ENCODE results near the gene LMCD1. TPM values are rescaled to one million over a fixed set of nuclear protein-coding genes. Genes with fewer than 3 reads are reported as not detected.

LMCD1 gene
- polyA plus RNA-seq, 3 donors from 2014 or later, result 0.24 TPM; not detected in 2

- no peak overlapping the region for H3K4me3 Mint-ChIP-seq
- peaks cover 4 to 5% (median 4%) of the 10 kb centered on the region in 3 donors for H3K27me3 Mint-ChIP-seq (ENCODE audit: low read depth in 3 of 3)
- H3K9me3 Mint-ChIP-seq, result no peaks in the 10 kb centered on the region
- H3K36me3 Mint-ChIP-seq, result no peaks in the 10 kb centered on the region
- DNase-seq, result no peak
- H3K4me1 Mint-ChIP-seq, result peaks cover 8 to 10% of the 10 kb centered on the region in 2 donors
- H3K27ac Mint-ChIP-seq, result no peak overlapping the region
Measured at GRCh38 chr3:8488411-8488810, 13.2 kb upstream of the LMCD1 start.

DNA sequence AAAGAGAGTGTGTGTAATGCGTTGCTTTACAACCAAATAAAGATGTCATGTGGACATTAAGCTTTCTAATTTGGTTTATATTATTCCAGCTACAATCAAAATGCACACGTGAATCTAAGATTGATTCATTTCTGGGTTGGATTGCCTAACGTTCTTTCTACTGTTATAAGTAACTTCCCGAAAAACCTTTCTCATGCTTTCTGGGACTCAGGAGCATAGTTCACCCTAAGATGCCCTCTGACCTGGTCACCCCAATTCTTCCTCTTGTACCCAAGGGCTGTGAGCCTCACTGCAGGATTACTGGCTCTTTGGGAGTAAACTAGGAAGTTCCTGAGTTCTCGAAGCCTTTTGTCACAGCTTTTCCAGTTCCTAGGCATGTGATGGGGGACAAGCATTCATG is 12.7 kb upstream of the LMCD1 start:
- Mint-ChIP-seq H3K9me3 (no peaks in the 10 kb centered on the region), H3K27ac (no peak overlapping the region), H3K4me3 (no peak overlapping the region), H3K4me1 (peaks cover 8 to 15% of the 10 kb centered on the region in 2 donors), H3K36me3 (no peaks in the 10 kb centered on the region), H3K27me3 (ENCODE audit: low read depth in 3 of 3) (peaks cover 4 to 8% (median 4%) of the 10 kb centered on the region in 3 donors)
- no peak for DNase-seq

DNA sequence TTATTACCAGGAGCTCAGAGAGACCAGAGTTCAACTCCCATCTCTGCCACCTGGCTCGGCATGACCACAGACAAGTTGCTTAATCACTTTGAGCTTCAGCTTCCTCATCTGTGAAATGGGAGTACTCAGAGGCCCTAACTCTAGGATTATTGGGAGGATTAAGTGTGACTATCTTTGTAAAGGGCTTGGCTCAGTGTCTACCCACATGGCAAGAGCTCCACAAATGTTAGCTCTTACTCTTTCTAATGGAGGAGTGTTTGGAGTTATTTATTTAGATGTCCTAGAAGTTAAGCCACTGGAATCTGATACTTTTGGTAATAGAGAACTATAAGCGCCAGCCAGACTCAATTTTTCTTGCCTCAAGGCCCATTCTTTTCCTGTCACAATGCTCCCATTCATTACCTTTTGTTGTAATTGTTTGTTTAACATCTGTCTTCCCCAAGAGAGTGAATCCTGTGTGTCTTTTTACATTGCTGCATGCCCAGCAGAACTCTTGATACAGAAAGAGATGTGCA is 12.3 kb upstream of the LMCD1 start:
- Mint-ChIP-seq H3K4me3 (no peak overlapping the region), H3K4me1 (peaks cover 8 to 16% of the 10 kb centered on the region in 2 donors), H3K27ac (no peak overlapping the region), H3K36me3 (no peaks in the 10 kb centered on the region), H3K27me3 (ENCODE audit: low read depth in 3 of 3) (peaks cover 4 to 11% (median 4%) of the 10 kb centered on the region in 3 donors), H3K9me3 (no peaks in the 10 kb centered on the region)
- DNase-seq, result no peak

DNA sequence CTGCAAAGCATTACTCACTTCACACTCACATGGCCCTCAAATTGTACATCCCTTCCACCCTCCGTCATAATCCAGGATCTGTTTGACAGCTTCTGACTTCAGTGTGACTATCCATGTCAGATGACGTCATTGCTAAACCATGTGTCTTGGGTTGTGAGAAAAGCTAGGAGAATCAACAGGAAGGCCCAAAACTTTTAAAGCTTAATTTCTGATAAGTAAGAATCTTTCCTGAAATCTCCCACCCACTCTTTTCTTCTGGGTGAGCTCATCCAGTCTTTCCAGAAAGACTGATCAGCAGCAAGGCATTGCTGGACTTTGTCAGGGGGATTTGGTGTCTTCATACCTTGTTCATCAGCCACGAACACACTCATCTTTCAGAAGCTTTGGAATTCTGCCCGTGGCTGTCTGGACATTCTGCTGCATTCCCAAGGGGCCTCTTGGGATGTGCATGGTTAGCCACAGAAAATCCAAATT is 11.5 kb upstream of the LMCD1 start:
- Mint-ChIP-seq H3K36me3 (no peaks in the 10 kb centered on the region), H3K9me3 (no peaks in the 10 kb centered on the region), H3K27me3 (ENCODE audit: low read depth in 3 of 3) (peaks cover 1 to 11% (median 4%) of the 10 kb centered on the region in 3 donors), H3K4me1 (peaks cover 8 to 16% of the 10 kb centered on the region in 2 donors), H3K27ac (no peak overlapping the region), H3K4me3 (no peak overlapping the region)
- no peak for DNase-seq

DNA sequence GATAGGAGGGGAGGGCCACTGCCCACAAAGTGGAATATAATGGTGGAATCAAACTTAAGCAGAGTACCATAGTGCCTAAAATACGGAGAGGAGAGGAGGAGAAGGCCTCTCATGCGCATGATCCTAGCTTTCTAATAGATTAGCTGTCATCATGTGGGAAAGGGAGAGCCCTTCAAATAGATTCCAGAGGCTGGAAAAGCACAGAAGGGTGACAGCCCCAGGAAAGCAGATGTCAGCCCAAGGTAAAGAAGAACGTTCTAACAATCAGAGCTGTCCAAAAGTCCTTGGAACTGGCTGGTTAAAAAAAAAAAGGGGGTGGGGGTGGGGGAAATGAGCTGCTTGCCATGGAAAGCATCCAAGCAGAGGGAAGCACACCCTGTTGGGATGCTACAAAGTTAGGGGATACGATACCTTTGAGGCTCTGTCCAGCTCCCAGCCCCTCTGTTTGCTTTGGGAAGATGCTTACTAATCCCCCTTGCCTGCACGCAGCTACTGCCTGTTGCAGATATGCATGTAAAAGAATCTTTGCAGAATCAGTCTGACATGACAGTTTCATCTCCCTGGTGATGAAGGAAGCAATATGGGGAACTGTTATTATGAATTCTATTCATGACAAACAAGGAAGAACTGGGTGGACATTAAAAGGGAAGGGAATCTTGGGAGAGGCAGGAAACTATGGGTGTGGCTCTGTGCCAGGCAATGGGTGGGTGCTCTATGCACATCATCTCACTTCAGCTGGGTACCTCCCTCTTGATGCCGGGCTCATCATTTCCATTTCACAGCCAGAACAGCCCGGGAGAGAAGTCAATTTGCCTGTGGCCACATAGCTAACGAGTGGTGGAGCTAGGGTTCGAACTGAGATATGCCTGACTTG is 10.1 kb upstream of the LMCD1 start:
- Mint-ChIP-seq H3K4me1 (peaks cover 8 to 16% of the 10 kb centered on the region in 2 donors), H3K4me3 (no peak overlapping the region), H3K27ac (no peak overlapping the region), H3K27me3 (ENCODE audit: low read depth in 3 of 3) (peaks cover 1 to 11% (median 1%) of the 10 kb centered on the region in 3 donors), H3K36me3 (no peaks in the 10 kb centered on the region), H3K9me3 (no peaks in the 10 kb centered on the region)
- no peak for DNase-seq

DNA sequence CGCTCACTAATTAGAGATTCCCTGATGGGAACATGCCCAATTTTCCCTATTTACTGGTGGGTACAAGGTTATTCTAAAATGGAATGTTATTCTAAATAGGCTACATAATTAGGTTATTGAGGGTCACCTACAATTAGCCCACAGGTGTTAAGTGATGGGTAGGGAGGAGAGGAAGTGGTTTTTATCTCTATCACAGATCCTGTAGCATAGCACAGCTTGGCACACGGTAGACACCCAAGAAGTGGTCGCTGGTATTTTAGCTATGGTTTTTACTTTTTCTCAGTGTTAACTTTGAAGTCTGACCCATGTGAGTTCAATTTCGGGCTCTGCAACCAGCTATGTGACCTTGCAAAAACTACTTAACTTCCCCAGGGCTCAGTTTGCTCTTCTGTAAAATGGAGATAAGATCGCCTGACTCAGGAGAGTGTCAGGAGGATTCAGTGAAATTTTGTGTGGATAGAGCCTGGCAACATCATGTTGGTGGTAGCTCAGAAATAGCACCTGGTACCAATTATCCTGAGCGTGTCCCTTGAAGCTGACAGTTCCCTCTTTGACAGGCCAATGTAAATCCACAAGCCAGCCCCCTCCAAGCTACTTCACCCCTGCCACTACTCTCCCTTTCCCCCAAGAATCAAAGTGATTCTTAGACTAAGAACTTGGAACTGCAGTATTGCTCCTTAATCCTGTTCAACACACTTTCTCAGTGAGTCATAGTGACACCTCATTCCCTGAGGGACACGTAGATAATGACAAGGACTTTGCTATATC is 8.7 kb upstream of the LMCD1 start:
- no peak overlapping the region for H3K27ac Mint-ChIP-seq
- H3K4me3 Mint-ChIP-seq, result no peak overlapping the region
- H3K36me3 Mint-ChIP-seq, result no peaks in the 10 kb centered on the region

GRCh38 chr3:8493744-8494143 is 7.9 kb upstream of the LMCD1 start:
- H3K9me3 Mint-ChIP-seq, result no peaks in the 10 kb centered on the region
- no peak overlapping the region for H3K27ac Mint-ChIP-seq
- peaks cover 1 to 9% (median 4%) of the 10 kb centered on the region in 3 donors for H3K27me3 Mint-ChIP-seq (ENCODE audit: low read depth in 3 of 3)
- no peak for DNase-seq
- H3K4me3 Mint-ChIP-seq, result no peak overlapping the region
- H3K36me3 Mint-ChIP-seq, result no peaks in the 10 kb centered on the region
- H3K4me1 Mint-ChIP-seq, result peaks cover 8 to 16% of the 10 kb centered on the region in 2 donors

More for the DNA sequence above, 8.7 kb upstream of the LMCD1 start:
- Mint-ChIP-seq H3K9me3 (no peaks in the 10 kb centered on the region), H3K4me1 (peaks cover 8 to 16% of the 10 kb centered on the region in 2 donors), H3K27me3 (ENCODE audit: low read depth in 3 of 3) (peaks cover 1 to 9% (median 4%) of the 10 kb centered on the region in 3 donors)
- DNase-seq, result no peak

DNA sequence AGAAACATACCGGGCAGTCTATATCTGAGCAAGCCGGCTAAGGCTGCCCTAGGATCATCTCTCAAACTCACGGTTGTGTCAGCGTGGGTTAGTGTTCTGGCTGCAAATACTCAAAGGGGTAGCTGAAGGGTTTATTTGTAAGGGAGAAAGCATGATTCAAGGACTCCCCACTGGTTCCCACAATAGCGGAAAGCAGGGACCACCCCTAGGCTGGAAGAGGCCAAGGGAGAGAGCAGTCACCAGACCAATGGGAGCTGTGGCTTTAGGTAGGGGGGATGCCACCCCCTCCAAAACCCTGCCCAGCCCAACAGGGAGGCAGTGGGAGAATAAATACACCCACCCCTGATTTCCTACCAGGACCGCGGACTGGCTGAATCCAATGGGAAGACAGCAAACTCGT is 7.3 kb upstream of the LMCD1 start:
- H3K27me3 Mint-ChIP-seq (ENCODE audit: low read depth in 3 of 3), result peaks cover 1 to 9% (median 4%) of the 10 kb centered on the region in 3 donors
- H3K4me3 Mint-ChIP-seq, result no peak overlapping the region
- H3K27ac Mint-ChIP-seq, result no peak overlapping the region
- no peaks in the 10 kb centered on the region for H3K36me3 Mint-ChIP-seq
- no peaks in the 10 kb centered on the region for H3K9me3 Mint-ChIP-seq
- peaks cover 8 to 16% of the 10 kb centered on the region in 2 donors for H3K4me1 Mint-ChIP-seq
- DNase-seq, result no peak

GRCh38 chr3:8497582-8497981 is 4.0 kb upstream of the LMCD1 start:
- Mint-ChIP-seq H3K4me1 (peaks cover 13 to 28% of the 10 kb centered on the region in 2 donors), H3K9me3 (no peaks in the 10 kb centered on the region), H3K4me3 (no peak overlapping the region), H3K27me3 (ENCODE audit: low read depth in 3 of 3) (peaks cover 0 to 12% (median 9%) of the 10 kb centered on the region in 3 donors), H3K27ac (no peak overlapping the region), H3K36me3 (no peaks in the 10 kb centered on the region)
- no peak for DNase-seq

DNA sequence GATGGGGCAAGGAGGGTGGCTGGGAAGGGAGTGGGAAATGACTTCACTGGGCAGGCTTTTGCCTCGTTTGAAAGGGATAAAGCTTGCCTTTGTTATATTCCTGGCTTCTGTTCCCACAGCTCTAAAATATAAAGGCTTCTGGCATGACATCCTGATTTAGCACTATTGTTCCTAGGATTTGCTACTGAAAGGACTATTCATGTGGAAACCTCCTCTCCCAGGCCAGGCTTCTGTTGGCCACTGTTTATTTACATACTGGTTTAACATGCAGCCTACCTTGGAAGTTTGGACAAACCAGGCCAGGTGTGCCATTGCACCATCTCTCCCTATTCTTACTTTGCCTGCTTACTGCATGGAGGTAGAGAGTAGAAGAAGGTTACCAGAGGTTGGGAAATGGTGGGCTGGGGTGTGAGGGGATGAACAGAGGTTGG is 2.4 kb upstream of the LMCD1 start:
- Mint-ChIP-seq H3K4me1 (peaks cover 8 to 14% of the 10 kb centered on the region in 2 donors), H3K4me3 (no peak overlapping the region), H3K9me3 (no peaks in the 10 kb centered on the region), H3K27me3 (ENCODE audit: low read depth in 3 of 3) (peaks cover 0 to 9% (median 7%) of the 10 kb centered on the region in 3 donors), H3K36me3 (no peaks in the 10 kb centered on the region), H3K27ac (no peak overlapping the region)
- no peak for DNase-seq

GRCh38 chr3:8500319-8500988 is 1.2 kb upstream of the LMCD1 start:
- Mint-ChIP-seq H3K4me3 (peak overlapping the region; percentile 85 to 91 (median 86)), H3K4me1 (peaks cover 8 to 14% of the 10 kb centered on the region in 2 donors), H3K36me3 (no peaks in the 10 kb centered on the region), H3K27me3 (ENCODE audit: low read depth in 3 of 3) (peaks cover 0 to 9% (median 6%) of the 10 kb centered on the region in 3 donors), H3K9me3 (no peaks in the 10 kb centered on the region), H3K27ac (peak overlapping the region in 1 of 6 donors; percentile 84)
- DNase-seq, result no peak

DNA sequence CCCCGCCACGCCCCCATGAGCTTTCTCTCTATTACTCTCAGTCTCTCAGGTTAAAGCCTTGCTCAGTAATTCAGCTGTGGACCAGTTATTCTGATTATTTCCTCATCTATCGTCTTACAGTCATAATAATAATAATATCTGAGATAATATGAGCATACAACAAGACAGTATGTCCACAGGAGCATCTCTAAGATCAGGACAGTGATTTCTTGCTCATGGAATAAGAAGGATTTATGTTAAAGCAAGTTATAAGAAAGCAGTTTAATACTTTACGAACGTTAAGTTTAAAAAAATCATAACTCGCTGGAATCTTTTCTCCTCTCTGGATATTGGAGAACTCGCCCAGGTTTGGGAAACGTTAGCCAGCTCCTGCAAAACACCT is 643 bp upstream of the LMCD1 start:
- Mint-ChIP-seq H3K36me3 (no peaks in the 10 kb centered on the region), H3K27ac (peak overlapping the region in 5 of 6 donors; percentile 67 to 85 (median 83)), H3K27me3 (ENCODE audit: low read depth in 3 of 3) (peaks cover 0 to 9% (median 6%) of the 10 kb centered on the region in 3 donors), H3K9me3 (no peaks in the 10 kb centered on the region), H3K4me1 (peaks cover 8 to 14% of the 10 kb centered on the region in 2 donors), H3K4me3 (peak overlapping the region; percentile 85 to 91 (median 86))
- DNase-seq, result no peak

DNA sequence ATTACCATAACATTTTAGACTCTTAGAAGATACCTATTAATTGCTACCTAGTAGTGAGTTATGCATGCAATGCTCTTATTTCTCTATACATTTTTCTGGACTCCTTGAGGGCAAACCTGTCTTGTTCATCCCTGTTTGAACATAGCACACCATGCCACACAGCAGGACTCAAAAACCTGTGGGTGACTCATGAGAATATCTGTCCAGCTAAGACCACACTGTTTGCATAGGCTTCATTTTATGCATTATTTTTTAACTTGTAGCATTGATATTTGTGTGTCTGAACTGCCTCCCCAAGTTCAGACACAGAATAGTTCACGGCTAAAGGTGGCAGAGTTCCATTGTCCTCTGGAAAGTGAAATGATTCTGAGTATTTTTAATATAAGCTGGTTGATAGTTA is 1.8 kb downstream of the LMCD1 start:
- H3K4me3 Mint-ChIP-seq, result no peak overlapping the region
- H3K27me3 Mint-ChIP-seq (ENCODE audit: low read depth in 3 of 3), result peaks cover 0 to 6% (median 4%) of the 10 kb centered on the region in 3 donors
- no peak overlapping the region for H3K27ac Mint-ChIP-seq
- peaks cover 8 to 14% of the 10 kb centered on the region in 2 donors for H3K4me1 Mint-ChIP-seq
- H3K9me3 Mint-ChIP-seq, result no peaks in the 10 kb centered on the region
- no peaks in the 10 kb centered on the region for H3K36me3 Mint-ChIP-seq
- DNase-seq, result no peak

Data from immature natural killer cell (primary cell).